COR-L47 (cell line): ENCODE results near the gene TMEM30B.

Experiments used
- DNase-seq: peaks from one replicate; lab custom pipeline; 2025; lab: John Stamatoyannopoulos, UW

Gene TMEM30B

GRCh38 chr14:61233436-61233956 is 47.6 kb downstream of the TMEM30B start:
- DNase-seq, result no peak

DNA sequence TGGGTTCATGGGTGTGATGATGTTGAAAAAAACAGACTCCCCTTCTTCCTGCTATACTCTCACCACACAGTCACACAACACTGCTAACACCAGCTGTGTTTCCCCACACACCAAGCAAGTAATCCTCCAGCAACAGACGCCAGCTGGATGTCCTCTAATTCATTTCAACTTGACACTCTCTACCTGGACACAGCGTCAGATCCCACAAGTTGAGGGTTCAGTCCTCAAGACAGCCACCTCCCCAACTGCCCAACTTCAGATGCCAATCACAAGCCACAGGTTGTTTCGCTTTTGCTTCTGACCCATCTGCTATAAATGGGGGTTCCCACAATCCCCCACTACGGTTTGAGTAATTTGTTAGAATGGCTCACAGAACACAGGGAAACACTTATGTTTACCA is 49.3 kb downstream of the TMEM30B start:
- no peak for DNase-seq

- DNase-seq, result no peak
These were observed 51.2 kb downstream of the TMEM30B start for GRCh38 chr14:61229981-61230380.

DNA sequence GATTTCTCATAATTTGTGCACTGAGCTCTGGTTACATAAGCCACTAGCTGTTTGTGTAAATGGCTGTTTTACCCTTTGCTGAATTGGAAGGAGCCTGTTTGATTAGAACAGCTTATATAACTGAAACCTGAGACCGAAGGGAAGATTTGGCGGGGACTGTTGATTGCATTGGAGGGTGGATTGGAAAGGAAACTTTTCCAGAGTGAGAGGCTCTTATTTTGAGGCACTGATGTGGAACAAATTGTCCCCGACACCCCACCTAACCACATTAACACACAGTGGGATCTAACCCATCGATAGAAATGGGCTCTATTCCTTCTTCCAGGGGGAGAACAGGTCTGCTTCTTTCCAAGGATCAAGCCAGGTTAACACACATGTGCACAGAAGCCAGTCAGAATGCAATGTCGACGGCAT is 51.7 kb downstream of the TMEM30B start:
- peak; percentile 48 for DNase-seq

GRCh38 chr14:61227884-61228591 is 53.1 kb downstream of the TMEM30B start:
- DNase-seq, result no peak
